Pancreas (tissue), 10 donors: ENCODE measurements around the gene AGGF1. TPM values are rescaled to one million over a fixed set of nuclear protein-coding genes. Genes with fewer than 3 reads are reported as not detected.
"Not testable (repeated sequence)": the region's sequence is repeated elsewhere in the genome, so short reads cannot be mapped to it uniquely, and the experiment has no call there.

Experiments used
- ATAC-seq, 4 donors: fragments of 200-7000 bp; cut with Tn5 transposase; one replicate each; pipeline versions ENCODE4 v1.8.0 to v1.9.1; 2020; ENCODE audit warnings: mild to moderate bottlenecking in 4 of 4, moderate library complexity in 4 of 4
- DNase-seq, 6 donors: peaks; one replicate each; pipeline ENCODE4 v3.0.0-alpha.2; 2020
- FAIRE-seq: peaks from 2 replicates; lab custom pipeline; 2012; peaks lifted over from hg19 to GRCh38; lab: Jason Lieb, UNC
- H3K27ac ChIP-seq, 4 donors: fragments of 200-600 bp; sonication (generic); 1 replicate in 3 of 4; 2 replicates in 1 of 4; pipeline versions ENCODE4 v1.5.0 to v1.8.0; 2020
- H3K27me3 ChIP-seq, 4 donors: fragments of 200-600 bp; one replicate each; pipeline ENCODE4 v1.8.0; 2021
- H3K36me3 ChIP-seq, 3 donors: fragments of 200-600 bp; sonication (generic) in 1 of 3; one replicate each; pipeline versions ENCODE4 v1.5.0 to v1.8.0; 2020 to 2021
- H3K4me1 ChIP-seq, 3 donors: fragments of 200-600 bp; one replicate each; pipeline ENCODE4 v1.8.0; 2021
- H3K4me3 ChIP-seq, 4 donors: fragments of 200-600 bp; sonication (generic) in 2 of 4; one replicate each; pipeline versions ENCODE4 v1.5.0 to v1.8.0; 2020 to 2021
- H3K9me3 ChIP-seq, 4 donors: fragments of 200-600 bp; one replicate each; pipeline ENCODE4 v1.8.0; 2021
- WGBS, 2 donors: extraction: QIAGEN DNeasy Blood & Tissue Kit; methylation state at CpG; one replicate each; pipeline ENCODE4 v1.1.7; 2013; 5-methylcytosine and 5-hydroxymethylcytosine counted together
- intact Hi-C, 3 donors: fragments of 100-400 bp; cut with DNase I; formaldehyde crosslinking; loops; one replicate each; pipeline versions ENCODE4 v1.11.1 to v1.14.2; 2022
- polyA plus RNA-seq, 2 donors: library from polyadenylated mRNA; stranded (reverse); fragments of 200-250 nt; gene quantifications; one replicate each; pipeline ENCODE4 v1.2.3, GENCODE V29; 2013
- total RNA-seq, 6 donors: library from RNA; stranded (reverse); fragmentation: NEBNext Ultra II Directional in 4 of 6; extraction: Animal tissue kit (Norgen Biotek cat#: 25700) in 4 of 6; gene quantifications; one replicate each; pipeline versions ENCODE4 v1.2.1 to v1.2.4, GENCODE V29; 2021 to 2023
- TF ChIP-seq, protein P1 (sequence below), 4 donors: fragments of 200-600 bp; sonication (generic) in 3 of 4; IDR thresholded peaks; one replicate each; pipeline versions ENCODE4 v1.5.0 to v1.8.0; 2021; ENCODE audit warnings: antibody characterized with exemption in 4 of 4
- donor health status: healthy with polysubstance abuse.
- donor health status: DM: no; HTN: no; CAD: no; lungs with moderate emphysema.
- donor health status: DM: no; HTN: no; CAD: no.
- donor health status: control.
- donor health status: control.
- donor health status: Bipolar disorder and iron deficiency.
- donor health status: DM: yes; HTN: yes; CAD: no.
- donor health status: DM: no; HTN: no; CAD: no.
- donor health status: DM: no; HTN: no; CAD: no.
- donor health status: DM: yes; HTN: yes; CAD: no.

AGGF1 gene
- total and polyA plus RNA-seq, 8 donors, result 3.7 to 12.9 (median 8.5) TPM

DNA sequence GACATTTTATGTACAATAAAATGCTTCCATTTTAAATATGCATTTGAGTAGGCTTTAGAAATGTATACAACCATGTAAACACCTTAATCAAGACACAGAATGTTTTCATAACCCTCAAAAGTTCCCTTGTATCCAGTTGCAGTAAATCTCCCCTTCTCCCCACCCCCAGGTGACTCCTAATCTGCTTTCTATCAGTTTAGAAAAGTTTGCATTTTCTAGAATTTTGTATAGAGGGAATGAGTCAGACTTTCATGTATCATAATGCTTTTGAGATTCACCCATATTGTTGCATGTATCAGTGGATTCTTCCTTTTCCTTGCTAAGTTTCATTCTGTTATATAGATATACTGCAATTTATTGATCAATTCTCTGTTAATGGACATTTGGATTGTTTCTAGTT lies 74.6 kb downstream of the AGGF1 start:
- FAIRE-seq (no peak), DNase-seq (no peak), ATAC-seq (no peak)
- Histone ChIP-seq H3K36me3 (peaks cover 0 to 4% (median 0%) of the 10 kb centered on the region in 3 donors), H3K4me3 (no peak overlapping the region), H3K4me1 (no peaks in the 10 kb centered on the region), H3K9me3 (no peaks in the 10 kb centered on the region), H3K27me3 (no peaks in the 10 kb centered on the region), H3K27ac (no peak overlapping the region)
- TF ChIP-seq, protein P1, sequence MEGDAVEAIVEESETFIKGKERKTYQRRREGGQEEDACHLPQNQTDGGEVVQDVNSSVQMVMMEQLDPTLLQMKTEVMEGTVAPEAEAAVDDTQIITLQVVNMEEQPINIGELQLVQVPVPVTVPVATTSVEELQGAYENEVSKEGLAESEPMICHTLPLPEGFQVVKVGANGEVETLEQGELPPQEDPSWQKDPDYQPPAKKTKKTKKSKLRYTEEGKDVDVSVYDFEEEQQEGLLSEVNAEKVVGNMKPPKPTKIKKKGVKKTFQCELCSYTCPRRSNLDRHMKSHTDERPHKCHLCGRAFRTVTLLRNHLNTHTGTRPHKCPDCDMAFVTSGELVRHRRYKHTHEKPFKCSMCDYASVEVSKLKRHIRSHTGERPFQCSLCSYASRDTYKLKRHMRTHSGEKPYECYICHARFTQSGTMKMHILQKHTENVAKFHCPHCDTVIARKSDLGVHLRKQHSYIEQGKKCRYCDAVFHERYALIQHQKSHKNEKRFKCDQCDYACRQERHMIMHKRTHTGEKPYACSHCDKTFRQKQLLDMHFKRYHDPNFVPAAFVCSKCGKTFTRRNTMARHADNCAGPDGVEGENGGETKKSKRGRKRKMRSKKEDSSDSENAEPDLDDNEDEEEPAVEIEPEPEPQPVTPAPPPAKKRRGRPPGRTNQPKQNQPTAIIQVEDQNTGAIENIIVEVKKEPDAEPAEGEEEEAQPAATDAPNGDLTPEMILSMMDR (IDR thresholded peaks at IDR 0.05), result no peak
- intact Hi-C loops, result no loop called here

DNA sequence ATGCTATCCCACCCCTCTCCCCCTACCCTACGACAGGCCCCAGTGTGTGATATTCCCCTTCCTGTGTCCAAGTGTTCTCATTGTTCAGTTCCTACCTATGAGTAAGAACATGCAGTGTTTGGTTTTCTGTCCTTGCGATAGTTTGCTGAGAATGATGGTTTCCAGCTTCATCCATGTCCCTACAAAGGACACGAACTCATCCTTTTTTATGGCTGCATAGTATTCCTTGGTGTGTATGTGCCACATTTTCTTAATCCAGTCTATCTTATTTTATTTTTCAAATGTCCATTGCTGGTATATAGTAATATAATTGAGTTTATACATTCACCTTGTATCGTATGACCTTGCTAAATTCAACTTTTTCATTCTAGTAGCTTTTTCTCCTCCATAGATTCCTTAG lies 76.8 kb downstream of the AGGF1 start:
- H3K9me3 ChIP-seq, H3K27me3 ChIP-seq, ATAC-seq, H3K27ac ChIP-seq, H3K4me3 ChIP-seq, H3K36me3 ChIP-seq, FAIRE-seq, DNase-seq, H3K4me1 ChIP-seq, intact Hi-C loops: not testable (repeated sequence)
- WGBS, 2 donors, result 97 to 99% methylated on average over 4 of the region's 4 CpGs

Other genes with a start within 250 kb of the AGGF1 start
- gene F2RL1, start 211.4 kb upstream of the AGGF1 start, total RNA-seq, result 10 to 100 TPM in 5 of 6 donors, 1 to 10 TPM in 1; 9.2 to 18.8 (median 14.9) TPM
- 10 to 100 TPM in 1 of 2 donors, 1 to 10 TPM in 1; 6.7 to 19.3 TPM for gene F2RL1, start 211.4 kb upstream of the AGGF1 start, polyA plus RNA-seq
- under 1 TPM in 3 of 6 donors, not detected in 3; 0.16 to 0.41 (median 0.18) TPM for gene S100Z, start 180.4 kb upstream of the AGGF1 start, total RNA-seq
- 1 to 10 TPM in 1 of 2 donors, under 1 TPM in 1; 0.68 to 1.2 TPM for gene S100Z, start 180.4 kb upstream of the AGGF1 start, polyA plus RNA-seq
- under 1 TPM in 2 of 6 donors, not detected in 4; 0.31 to 0.54 TPM for gene CRHBP, start 77.4 kb upstream of the AGGF1 start, total RNA-seq
- gene CRHBP, start 77.4 kb upstream of the AGGF1 start, polyA plus RNA-seq, result 1 to 10 TPM in 1 of 2 donors, under 1 TPM in 1; 0.61 to 1.2 TPM
- gene ZBED3, start 56.9 kb downstream of the AGGF1 start, total RNA-seq, result 10 to 100 TPM in 4 of 6 donors, 1 to 10 TPM in 2; 7.3 to 20.8 (median 11.0) TPM
- gene ZBED3, start 56.9 kb downstream of the AGGF1 start, polyA plus RNA-seq, result 1 to 10 TPM; 4.2 to 6.7 TPM
- 1 to 10 TPM; 5.0 to 7.7 (median 6.9) TPM for gene PDE8B, start 180.3 kb downstream of the AGGF1 start, total RNA-seq
- gene PDE8B, start 180.3 kb downstream of the AGGF1 start, polyA plus RNA-seq, result 10 to 100 TPM in 1 of 2 donors, 1 to 10 TPM in 1; 2.9 to 11.9 TPM